ENCODE measurements around the gene FZD4.

Gene FZD4

GRCh38 chr11:86904001-86904400 is 51.2 kb downstream of the FZD4 start:
- TF ChIP-seq CTCF (conservative IDR thresholded peaks at IDR 0.05; ENCODE audit: low read depth): no peak
- no peak overlapping the region for H3K27ac ChIP-seq
- no peak for DNase-seq (ENCODE audit: low spot score)
- POLR2A ChIA-PET (ENCODE audit: low non-redundant PET): no interaction called here
- CTCF ChIA-PET: no interaction called here

- no peak overlapping the region for H3K27ac ChIP-seq
- no peak for TF ChIP-seq CTCF (conservative IDR thresholded peaks at IDR 0.05; ENCODE audit: low read depth)
- POLR2A ChIA-PET (ENCODE audit: low non-redundant PET): no interaction called here
- DNase-seq (ENCODE audit: low spot score): no peak
- CTCF ChIA-PET: interaction anchor here (0.7 kb wide), 1 partner anchor 8 kb away, joined by 5 read pairs; no protein-coding TSS in a partner anchor
Measured at GRCh38 chr11:86902345-86902744, 52.9 kb downstream of the FZD4 start.

DNA sequence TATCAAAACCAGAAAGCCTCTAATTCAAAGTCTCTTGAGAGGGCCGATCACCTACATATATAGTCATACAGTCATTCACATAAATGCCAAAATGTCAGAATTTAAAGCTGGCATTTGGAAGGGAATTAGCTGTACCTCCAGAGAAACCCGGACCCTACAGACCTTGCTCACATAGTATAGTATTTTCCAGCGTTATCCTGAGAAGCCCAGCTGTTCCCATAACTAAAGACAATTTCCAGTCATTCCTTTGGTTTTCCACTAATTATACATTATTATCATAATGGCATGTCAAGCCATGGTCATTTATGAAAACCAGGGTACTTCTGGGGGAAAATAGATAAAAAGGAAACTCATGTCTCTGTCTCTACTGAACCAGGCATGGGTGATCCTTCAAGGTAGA is 53.6 kb downstream of the FZD4 start:
- no peak for TF ChIP-seq CTCF (conservative IDR thresholded peaks at IDR 0.05; ENCODE audit: low read depth)
- POLR2A ChIA-PET (ENCODE audit: low non-redundant PET): no interaction called here
- H3K27ac ChIP-seq: no peak overlapping the region
- CTCF ChIA-PET: no interaction called here
- DNase-seq (ENCODE audit: low spot score): no peak

GRCh38 chr11:86900162-86900561 is 55.0 kb downstream of the FZD4 start:
- no peak overlapping the region for H3K27ac ChIP-seq
- CTCF ChIA-PET: no interaction called here
- POLR2A ChIA-PET (ENCODE audit: low non-redundant PET): no interaction called here
- TF ChIP-seq CTCF (conservative IDR thresholded peaks at IDR 0.05; ENCODE audit: low read depth): no peak
- DNase-seq (ENCODE audit: low spot score): no peak

GRCh38 chr11:86898689-86899088 is 56.5 kb downstream of the FZD4 start:
- CTCF ChIA-PET: no interaction called here
- no peak for DNase-seq (ENCODE audit: low spot score)
- no peak for TF ChIP-seq CTCF (conservative IDR thresholded peaks at IDR 0.05; ENCODE audit: low read depth)
- no peak overlapping the region for H3K27ac ChIP-seq
- POLR2A ChIA-PET (ENCODE audit: low non-redundant PET): no interaction called here

DNA sequence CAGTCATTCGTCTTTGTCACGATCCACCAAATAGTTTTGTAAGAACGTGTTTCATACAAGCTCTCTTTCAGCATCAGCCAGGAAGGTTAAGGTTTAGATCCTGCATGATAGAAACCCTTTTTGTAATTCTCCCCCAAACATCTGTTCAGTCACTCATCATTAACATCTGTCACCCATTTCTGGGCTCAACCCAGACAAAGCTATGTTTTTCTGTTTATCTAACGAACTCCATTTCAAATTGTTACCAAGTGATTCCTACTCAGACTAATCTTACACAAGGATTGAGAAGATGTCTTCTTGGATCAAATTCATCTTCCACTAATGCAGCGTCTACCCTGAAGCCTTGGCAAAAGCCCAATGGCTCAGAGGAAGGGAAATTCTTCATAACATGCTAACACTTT is 58.8 kb downstream of the FZD4 start:
- TF ChIP-seq CTCF (conservative IDR thresholded peaks at IDR 0.05; ENCODE audit: low read depth): no peak
- H3K27ac ChIP-seq: no peak overlapping the region
- CTCF ChIA-PET: interaction anchor here (0.6 to 0.8 kb wide), 4 partner anchors 191 to 1583 kb away, joined by 3 to 5 read pairs (median 3); no protein-coding TSS in a partner anchor
- POLR2A ChIA-PET (ENCODE audit: low non-redundant PET): no interaction called here
- DNase-seq (ENCODE audit: low spot score): no peak
